OCI-LY7 (cell line): ENCODE measurements around the gene ABR. TPM values are rescaled to one million over a fixed set of nuclear protein-coding genes. Genes with fewer than 3 reads are reported as not detected.

Experiments
- BruUV-seq: library from RNA; stranded (reverse); fragments of 400-500 nt; replicated peaks from 2 replicates; lab custom pipeline; 2021; lab: Mats Ljungman, UMichigan
- CTCF ChIA-PET: fragments of 300-600 bp; sonication (Branson Sonifier 250); formaldehyde crosslinking; loops from one replicate; lab custom pipeline; 2022; ENCODE audit warnings: antibody characterized with exemption; ENCODE audit not compliant: unreplicated experiment; lab: Charles Lee
- POLR2A ChIA-PET: fragments of 300-600 bp; sonication (Branson Sonifier 250); formaldehyde crosslinking; loops from one replicate; lab custom pipeline; 2022; ENCODE audit warnings: antibody characterized with exemption; lab: Charles Lee
- DNase-seq: peaks from one replicate; pipeline ENCODE4 v3.0.0-alpha.2; 2015; ENCODE audit warnings: low spot score
- H2AFZ ChIP-seq: fragments of 200-600 bp; sonication (generic), shearing (Covaris generic); 2 replicates; pipeline ENCODE4 v1.6.1; 2014; ENCODE audit warnings: mild to moderate bottlenecking, antibody characterized with exemption, low read length, moderate library complexity
- H3K27ac ChIP-seq: fragments of 200-600 bp; sonication (generic); 2 replicates; pipeline ENCODE4 v1.5.1; 2014; ENCODE audit warnings: mixed run types, low read depth, mild to moderate bottlenecking, moderate library complexity, low read length, inconsistent platforms; ENCODE audit not compliant: poor library complexity, severe bottlenecking
- H3K36me3 ChIP-seq: fragments of 200-600 bp; sonication (generic); 2 replicates; pipeline ENCODE4 v1.6.1; 2014; ENCODE audit warnings: mild to moderate bottlenecking, antibody characterized with exemption, low read length, moderate library complexity, mixed read lengths; ENCODE audit not compliant: insufficient read depth
- H3K4me1 ChIP-seq: fragments of 200-600 bp; sonication (generic); 2 replicates; pipeline ENCODE4 v1.5.1; 2014; ENCODE audit warnings: mild to moderate bottlenecking, low read length; ENCODE audit not compliant: insufficient read depth, poor library complexity, severe bottlenecking
- H3K4me2 ChIP-seq: fragments of 200-600 bp; sonication (generic); 2 replicates; pipeline ENCODE4 v1.6.1; 2014; ENCODE audit warnings: mild to moderate bottlenecking, low read length
- H3K4me3 ChIP-seq: fragments of 200-600 bp; sonication (generic); 2 replicates; pipeline ENCODE4 v1.5.1; 2014; ENCODE audit warnings: mild to moderate bottlenecking, low read depth, low read length; ENCODE audit not compliant: poor library complexity, severe bottlenecking
- H3K79me2 ChIP-seq: fragments of 200-600 bp; sonication (generic); 2 replicates; pipeline ENCODE4 v1.6.1; 2016; ENCODE audit warnings: low read depth, mild to moderate bottlenecking, low read length, moderate library complexity, mixed read lengths; ENCODE audit not compliant: insufficient read depth
- H3K9me2 ChIP-seq: fragments of 200-600 bp; sonication (generic); 2 replicates; pipeline ENCODE4 v1.6.1; 2016; ENCODE audit warnings: mild to moderate bottlenecking, low read length, mixed read lengths; ENCODE audit not compliant: insufficient read depth
- H3K9me3 ChIP-seq: fragments of 200-600 bp; sonication (generic); 2 replicates; pipeline ENCODE4 v1.6.1; 2014; ENCODE audit warnings: mild to moderate bottlenecking, mixed run types, low read length, mixed read lengths
- H4K20me1 ChIP-seq: fragments of 200-600 bp; sonication (generic); 2 replicates; pipeline ENCODE4 v1.6.1; 2014; ENCODE audit warnings: mild to moderate bottlenecking, antibody characterized with exemption, low read length, moderate library complexity, mixed read lengths; ENCODE audit not compliant: insufficient read depth
- EZH2phosphoT487 ChIP-seq: fragments of 200-600 bp; sonication (generic); IDR thresholded peaks from 2 replicates; pipeline ENCODE4 v1.6.1; 2018; ENCODE audit warnings: low read depth, borderline replicate concordance, mild to moderate bottlenecking, mixed run types, antibody characterized with exemption, low read length, moderate library complexity, mixed read lengths
- intact Hi-C: fragments of 100-400 bp; cut with micrococcal nuclease; formaldehyde crosslinking; loops from one replicate; pipeline ENCODE4 v1.10.0; 2022; ENCODE audit not compliant: unreplicated experiment
- total RNA-seq, 2 experiments: library from RNA; depleted of rRNA in 1 of 2; stranded (reverse); fragments of >200 nt in 1 of 2; shearing (Covaris generic) in 1 of 2; gene quantifications; 2 replicates each; pipeline ENCODE4 v1.2.3, GENCODE V29; 2014 to 2022
- TF ChIP-seq, protein P1 (sequence below): fragments of 200-600 bp; sonication (generic); conservative IDR thresholded peaks from 2 replicates; pipeline ENCODE4 v1.5.1; 2014; ENCODE audit warnings: mild to moderate bottlenecking, antibody characterized with exemption, low read length, moderate library complexity, mixed read lengths

Gene ABR
- total RNA-seq, 2 experiments from 2014 or later: 164 to 181 TPM

DNA sequence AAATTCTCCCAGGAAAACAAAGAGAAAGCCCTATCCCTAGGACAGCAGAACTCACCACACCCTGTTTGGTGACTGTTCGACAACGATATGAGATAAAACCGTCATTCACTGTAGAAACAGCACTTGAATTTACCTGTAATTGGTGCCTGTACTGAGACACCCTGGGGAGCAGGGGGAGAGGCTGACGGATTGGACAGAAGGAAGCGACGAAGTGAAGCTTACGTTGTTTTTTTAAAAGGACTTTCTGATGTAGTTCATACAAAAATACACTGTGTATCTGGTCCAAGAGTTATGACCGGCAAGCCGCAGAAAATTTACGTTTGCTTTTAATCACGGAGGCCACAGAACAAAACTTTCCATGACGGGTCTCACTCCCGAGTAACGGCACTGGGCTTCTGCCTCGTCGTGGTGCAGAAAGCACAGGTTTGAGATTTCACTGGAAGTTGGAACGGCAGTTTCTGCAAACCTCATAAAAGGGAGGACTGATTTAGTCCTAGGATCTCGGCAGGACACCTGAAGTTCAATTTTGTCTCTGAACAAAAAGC lies 209.9 kb downstream of the ABR start:
- Histone ChIP-seq H4K20me1 (no peaks in the 10 kb centered on the region), H3K4me2 (no peak overlapping the region), H3K4me1 (no peaks in the 10 kb centered on the region), H2AFZ (no peak overlapping the region), H3K9me2 (no peaks in the 10 kb centered on the region), H3K4me3 (no peak overlapping the region), H3K27ac (no peak overlapping the region), H3K79me2 (no peaks in the 10 kb centered on the region), H3K36me3 (no peaks in the 10 kb centered on the region), H3K9me3 (no peaks in the 10 kb centered on the region)
- intact Hi-C loops: no loop called here
- ChIA-PET POLR2A (no interaction called here), CTCF (no interaction called here)
- TF ChIP-seq, protein P1, sequence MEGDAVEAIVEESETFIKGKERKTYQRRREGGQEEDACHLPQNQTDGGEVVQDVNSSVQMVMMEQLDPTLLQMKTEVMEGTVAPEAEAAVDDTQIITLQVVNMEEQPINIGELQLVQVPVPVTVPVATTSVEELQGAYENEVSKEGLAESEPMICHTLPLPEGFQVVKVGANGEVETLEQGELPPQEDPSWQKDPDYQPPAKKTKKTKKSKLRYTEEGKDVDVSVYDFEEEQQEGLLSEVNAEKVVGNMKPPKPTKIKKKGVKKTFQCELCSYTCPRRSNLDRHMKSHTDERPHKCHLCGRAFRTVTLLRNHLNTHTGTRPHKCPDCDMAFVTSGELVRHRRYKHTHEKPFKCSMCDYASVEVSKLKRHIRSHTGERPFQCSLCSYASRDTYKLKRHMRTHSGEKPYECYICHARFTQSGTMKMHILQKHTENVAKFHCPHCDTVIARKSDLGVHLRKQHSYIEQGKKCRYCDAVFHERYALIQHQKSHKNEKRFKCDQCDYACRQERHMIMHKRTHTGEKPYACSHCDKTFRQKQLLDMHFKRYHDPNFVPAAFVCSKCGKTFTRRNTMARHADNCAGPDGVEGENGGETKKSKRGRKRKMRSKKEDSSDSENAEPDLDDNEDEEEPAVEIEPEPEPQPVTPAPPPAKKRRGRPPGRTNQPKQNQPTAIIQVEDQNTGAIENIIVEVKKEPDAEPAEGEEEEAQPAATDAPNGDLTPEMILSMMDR: no peak
- TF ChIP-seq EZH2phosphoT487: no peak
- DNase-seq: no peak
- BruUV-seq: no TSS peak

DNA sequence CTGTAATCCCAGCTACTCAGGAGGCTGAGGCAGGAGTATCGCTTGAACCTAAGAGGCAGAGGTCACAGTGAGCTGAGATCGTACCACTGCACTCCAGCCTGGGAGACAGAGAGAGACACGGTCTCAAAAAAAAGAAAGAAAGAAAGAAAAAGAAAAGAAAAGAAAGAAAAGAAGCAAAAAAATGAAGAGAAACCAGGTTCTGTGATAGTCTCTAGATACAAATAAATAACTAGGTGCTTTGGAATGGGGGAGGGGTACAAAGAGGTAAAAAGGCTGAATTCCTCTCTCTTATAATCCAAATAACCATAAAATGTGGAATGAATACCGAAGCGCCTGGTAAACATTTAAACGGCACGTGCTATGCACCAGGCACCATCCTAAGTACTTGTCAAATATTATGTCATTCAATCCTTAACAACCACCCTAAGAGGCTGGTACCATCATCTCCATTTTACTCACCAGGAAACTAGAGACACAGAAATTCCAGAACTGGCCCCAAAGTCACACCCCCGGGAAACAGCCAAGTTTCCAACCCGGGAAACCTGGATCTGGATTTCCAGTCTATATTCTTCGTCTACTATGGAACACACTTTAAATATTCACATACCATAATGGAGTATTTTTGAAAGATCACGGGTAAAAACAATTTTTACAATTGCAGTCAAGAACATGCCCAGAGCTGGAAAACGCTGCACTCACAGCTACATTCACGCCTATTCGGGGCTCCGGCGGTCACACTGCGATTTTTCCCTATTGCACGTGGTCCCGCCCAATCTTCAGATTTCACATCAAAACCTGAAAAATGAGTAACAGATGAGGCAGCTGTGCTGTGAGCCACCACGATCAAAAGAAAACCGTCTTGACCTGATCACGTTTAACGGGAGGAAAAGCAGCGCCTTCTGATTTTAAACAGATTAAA lies 210.7 kb downstream of the ABR start:
- Histone ChIP-seq H3K36me3 (no peaks in the 10 kb centered on the region), H3K4me1 (no peaks in the 10 kb centered on the region), H3K4me2 (no peak overlapping the region), H4K20me1 (no peaks in the 10 kb centered on the region), H3K4me3 (no peak overlapping the region), H3K9me3 (no peaks in the 10 kb centered on the region), H3K27ac (no peak overlapping the region), H2AFZ (no peak overlapping the region), H3K9me2 (no peaks in the 10 kb centered on the region), H3K79me2 (no peaks in the 10 kb centered on the region)
- no TSS peak for BruUV-seq
- no peak for TF ChIP-seq EZH2phosphoT487
- CTCF ChIA-PET: interaction anchor here (1.0 kb wide), 1 partner anchor 12 kb away, joined by 3 read pairs; no protein-coding TSS in a partner anchor
- POLR2A ChIA-PET: no interaction called here
- intact Hi-C loops: no loop called here
- DNase-seq: no peak

DNA sequence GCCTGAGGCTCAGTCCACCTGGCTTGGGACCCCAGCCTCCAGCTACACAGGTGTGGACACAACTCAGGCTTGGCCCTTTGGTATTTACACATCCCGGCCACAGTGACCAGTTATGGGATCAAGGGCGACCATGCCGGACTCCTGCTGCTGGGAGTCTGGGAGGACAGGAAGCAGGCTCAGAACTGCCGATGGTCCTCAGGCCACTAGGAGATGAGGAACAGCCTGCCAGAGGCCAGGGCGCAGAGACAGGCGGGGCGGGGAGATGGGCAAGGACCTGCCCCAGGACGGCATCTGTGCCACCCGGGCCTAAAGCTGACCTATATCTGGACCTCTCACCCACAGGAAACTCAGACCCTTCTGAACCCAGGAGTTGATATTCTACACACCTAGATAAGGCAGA lies 212.7 kb downstream of the ABR start:
- Histone ChIP-seq H3K36me3 (no peaks in the 10 kb centered on the region), H3K27ac (no peak overlapping the region), H2AFZ (no peak overlapping the region), H4K20me1 (no peaks in the 10 kb centered on the region), H3K4me2 (no peak overlapping the region), H3K79me2 (no peaks in the 10 kb centered on the region), H3K4me3 (no peak overlapping the region), H3K9me3 (no peaks in the 10 kb centered on the region), H3K9me2 (no peaks in the 10 kb centered on the region), H3K4me1 (no peaks in the 10 kb centered on the region)
- CTCF ChIA-PET: no interaction called here
- intact Hi-C loops: no loop called here
- no peak for DNase-seq
- TF ChIP-seq, protein P1: no peak
- no peak for TF ChIP-seq EZH2phosphoT487
- POLR2A ChIA-PET: interaction anchor here (0.7 kb wide), 1 partner anchor 95 kb away, joined by 3 read pairs; no protein-coding TSS in a partner anchor
- BruUV-seq: no TSS peak
